ENCODE measurements around the gene HMGA1. TPM values are rescaled to one million over a fixed set of nuclear protein-coding genes. Genes with fewer than 3 reads are reported as not detected.

The HMGA1 gene
- total and polyA plus RNA-seq, 2 of the 13 experiments (the other 11 are each of a cell fraction or from before 2014, with no cell fraction given), result 117 to 145 TPM

DNA sequence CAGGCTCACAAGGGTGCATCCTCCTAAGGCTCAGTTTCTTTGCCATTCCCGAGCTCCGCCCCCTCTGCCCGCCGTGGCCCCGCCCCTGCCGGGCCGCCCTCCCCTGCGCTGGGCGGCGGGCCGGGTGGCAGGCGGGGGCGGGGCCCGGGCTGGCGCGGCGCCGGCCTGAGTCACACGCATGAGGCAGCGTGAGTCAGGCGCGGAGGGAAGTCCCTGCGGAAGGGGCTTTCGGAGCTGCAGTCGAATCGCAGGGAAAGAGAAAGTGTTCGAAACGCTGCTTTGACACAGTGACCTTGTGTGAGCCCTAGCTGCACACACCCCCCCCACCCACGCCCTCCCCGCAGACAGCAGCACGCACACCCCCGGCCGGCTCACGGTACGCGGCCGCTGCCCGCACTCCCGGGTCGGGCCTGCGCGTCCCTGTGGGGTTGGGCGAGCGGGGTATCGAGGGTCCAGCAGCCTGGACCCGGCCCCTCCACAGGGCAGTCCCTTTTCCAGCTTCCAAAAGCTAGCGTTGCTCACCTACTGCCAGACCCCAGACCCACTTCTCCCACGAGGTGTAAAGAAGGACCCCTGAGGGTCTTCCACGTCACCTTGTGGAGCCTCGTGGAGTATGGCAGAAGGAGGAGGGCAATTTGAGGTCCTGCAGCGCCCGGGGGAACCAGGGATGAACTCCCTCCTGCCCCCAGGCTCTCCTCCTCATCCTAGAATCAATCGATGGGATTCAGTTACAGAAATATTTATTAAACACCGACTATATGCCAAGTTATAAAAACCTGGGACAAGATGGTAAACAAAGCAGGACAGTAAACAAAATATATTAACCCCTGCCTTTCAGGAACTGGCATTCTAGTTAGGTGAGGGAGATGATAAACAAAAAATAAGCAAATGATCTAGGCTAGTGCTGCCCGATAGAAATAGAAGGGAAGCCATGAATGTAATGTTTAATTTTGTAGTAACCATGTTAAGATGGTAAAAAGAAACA lies 12.4 kb upstream of the HMGA1 start (continued):
- TF ChIP-seq, protein P1, sequence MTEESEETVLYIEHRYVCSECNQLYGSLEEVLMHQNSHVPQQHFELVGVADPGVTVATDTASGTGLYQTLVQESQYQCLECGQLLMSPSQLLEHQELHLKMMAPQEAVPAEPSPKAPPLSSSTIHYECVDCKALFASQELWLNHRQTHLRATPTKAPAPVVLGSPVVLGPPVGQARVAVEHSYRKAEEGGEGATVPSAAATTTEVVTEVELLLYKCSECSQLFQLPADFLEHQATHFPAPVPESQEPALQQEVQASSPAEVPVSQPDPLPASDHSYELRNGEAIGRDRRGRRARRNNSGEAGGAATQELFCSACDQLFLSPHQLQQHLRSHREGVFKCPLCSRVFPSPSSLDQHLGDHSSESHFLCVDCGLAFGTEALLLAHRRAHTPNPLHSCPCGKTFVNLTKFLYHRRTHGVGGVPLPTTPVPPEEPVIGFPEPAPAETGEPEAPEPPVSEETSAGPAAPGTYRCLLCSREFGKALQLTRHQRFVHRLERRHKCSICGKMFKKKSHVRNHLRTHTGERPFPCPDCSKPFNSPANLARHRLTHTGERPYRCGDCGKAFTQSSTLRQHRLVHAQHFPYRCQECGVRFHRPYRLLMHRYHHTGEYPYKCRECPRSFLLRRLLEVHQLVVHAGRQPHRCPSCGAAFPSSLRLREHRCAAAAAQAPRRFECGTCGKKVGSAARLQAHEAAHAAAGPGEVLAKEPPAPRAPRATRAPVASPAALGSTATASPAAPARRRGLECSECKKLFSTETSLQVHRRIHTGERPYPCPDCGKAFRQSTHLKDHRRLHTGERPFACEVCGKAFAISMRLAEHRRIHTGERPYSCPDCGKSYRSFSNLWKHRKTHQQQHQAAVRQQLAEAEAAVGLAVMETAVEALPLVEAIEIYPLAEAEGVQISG (CRISPR knock-in tag; IDR thresholded peaks at IDR 0.05), result peak; percentile 30; the same call in 1 of the 2 replicates
- no peak for TF ChIP-seq NCOA2 (CRISPR knock-in tag; IDR thresholded peaks at IDR 0.05)
- no peak for TF ChIP-seq ZNF749 (CRISPR knock-in tag; IDR thresholded peaks at IDR 0.05; ENCODE audit: borderline replicate concordance)
- peak; percentile 59; the same call in 1 of the 2 replicates for TF ChIP-seq NFATC3 (CRISPR knock-in tag; IDR thresholded peaks at IDR 0.05)
- TF ChIP-seq REXO4 (CRISPR knock-in tag; IDR thresholded peaks at IDR 0.05; ENCODE audit: borderline replicate concordance), result no peak
- TF ChIP-seq, protein P2, sequence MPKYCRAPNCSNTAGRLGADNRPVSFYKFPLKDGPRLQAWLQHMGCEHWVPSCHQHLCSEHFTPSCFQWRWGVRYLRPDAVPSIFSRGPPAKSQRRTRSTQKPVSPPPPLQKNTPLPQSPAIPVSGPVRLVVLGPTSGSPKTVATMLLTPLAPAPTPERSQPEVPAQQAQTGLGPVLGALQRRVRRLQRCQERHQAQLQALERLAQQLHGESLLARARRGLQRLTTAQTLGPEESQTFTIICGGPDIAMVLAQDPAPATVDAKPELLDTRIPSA (CRISPR knock-in tag; IDR thresholded peaks at IDR 0.05; ENCODE audit: borderline replicate concordance), result no peak
- 0 out of 2 replicates have a peak, but pooled peaks have one; percentile 38 for TF ChIP-seq HIVEP1 (CRISPR knock-in tag; IDR thresholded peaks at IDR 0.05)
- TF ChIP-seq ZNF484 (CRISPR knock-in tag; IDR thresholded peaks at IDR 0.05; ENCODE audit: borderline replicate concordance, low read depth), result no peak
- no peak for TF ChIP-seq ZNF138 (CRISPR knock-in tag; IDR thresholded peaks at IDR 0.05; ENCODE audit: low read depth)
- 0 out of 4 replicates have a peak, but pooled peaks of 1 of the 2 experiments have one; percentile 15 for TF ChIP-seq KLF16 (CRISPR knock-in tag; IDR thresholded peaks at IDR 0.05)
- TF ChIP-seq, protein P3, sequence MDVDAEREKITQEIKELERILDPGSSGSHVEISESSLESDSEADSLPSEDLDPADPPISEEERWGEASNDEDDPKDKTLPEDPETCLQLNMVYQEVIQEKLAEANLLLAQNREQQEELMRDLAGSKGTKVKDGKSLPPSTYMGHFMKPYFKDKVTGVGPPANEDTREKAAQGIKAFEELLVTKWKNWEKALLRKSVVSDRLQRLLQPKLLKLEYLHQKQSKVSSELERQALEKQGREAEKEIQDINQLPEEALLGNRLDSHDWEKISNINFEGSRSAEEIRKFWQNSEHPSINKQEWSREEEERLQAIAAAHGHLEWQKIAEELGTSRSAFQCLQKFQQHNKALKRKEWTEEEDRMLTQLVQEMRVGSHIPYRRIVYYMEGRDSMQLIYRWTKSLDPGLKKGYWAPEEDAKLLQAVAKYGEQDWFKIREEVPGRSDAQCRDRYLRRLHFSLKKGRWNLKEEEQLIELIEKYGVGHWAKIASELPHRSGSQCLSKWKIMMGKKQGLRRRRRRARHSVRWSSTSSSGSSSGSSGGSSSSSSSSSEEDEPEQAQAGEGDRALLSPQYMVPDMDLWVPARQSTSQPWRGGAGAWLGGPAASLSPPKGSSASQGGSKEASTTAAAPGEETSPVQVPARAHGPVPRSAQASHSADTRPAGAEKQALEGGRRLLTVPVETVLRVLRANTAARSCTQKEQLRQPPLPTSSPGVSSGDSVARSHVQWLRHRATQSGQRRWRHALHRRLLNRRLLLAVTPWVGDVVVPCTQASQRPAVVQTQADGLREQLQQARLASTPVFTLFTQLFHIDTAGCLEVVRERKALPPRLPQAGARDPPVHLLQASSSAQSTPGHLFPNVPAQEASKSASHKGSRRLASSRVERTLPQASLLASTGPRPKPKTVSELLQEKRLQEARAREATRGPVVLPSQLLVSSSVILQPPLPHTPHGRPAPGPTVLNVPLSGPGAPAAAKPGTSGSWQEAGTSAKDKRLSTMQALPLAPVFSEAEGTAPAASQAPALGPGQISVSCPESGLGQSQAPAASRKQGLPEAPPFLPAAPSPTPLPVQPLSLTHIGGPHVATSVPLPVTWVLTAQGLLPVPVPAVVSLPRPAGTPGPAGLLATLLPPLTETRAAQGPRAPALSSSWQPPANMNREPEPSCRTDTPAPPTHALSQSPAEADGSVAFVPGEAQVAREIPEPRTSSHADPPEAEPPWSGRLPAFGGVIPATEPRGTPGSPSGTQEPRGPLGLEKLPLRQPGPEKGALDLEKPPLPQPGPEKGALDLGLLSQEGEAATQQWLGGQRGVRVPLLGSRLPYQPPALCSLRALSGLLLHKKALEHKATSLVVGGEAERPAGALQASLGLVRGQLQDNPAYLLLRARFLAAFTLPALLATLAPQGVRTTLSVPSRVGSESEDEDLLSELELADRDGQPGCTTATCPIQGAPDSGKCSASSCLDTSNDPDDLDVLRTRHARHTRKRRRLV (CRISPR knock-in tag; IDR thresholded peaks at IDR 0.05), result no peak
- TF ChIP-seq, protein P4, sequence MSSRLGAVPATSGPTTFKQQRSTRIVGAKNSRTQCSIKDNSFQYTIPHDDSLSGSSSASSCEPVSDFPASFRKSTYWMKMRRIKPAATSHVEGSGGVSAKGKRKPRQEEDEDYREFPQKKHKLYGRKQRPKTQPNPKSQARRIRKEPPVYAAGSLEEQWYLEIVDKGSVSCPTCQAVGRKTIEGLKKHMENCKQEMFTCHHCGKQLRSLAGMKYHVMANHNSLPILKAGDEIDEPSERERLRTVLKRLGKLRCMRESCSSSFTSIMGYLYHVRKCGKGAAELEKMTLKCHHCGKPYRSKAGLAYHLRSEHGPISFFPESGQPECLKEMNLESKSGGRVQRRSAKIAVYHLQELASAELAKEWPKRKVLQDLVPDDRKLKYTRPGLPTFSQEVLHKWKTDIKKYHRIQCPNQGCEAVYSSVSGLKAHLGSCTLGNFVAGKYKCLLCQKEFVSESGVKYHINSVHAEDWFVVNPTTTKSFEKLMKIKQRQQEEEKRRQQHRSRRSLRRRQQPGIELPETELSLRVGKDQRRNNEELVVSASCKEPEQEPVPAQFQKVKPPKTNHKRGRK (CRISPR knock-in tag; IDR thresholded peaks at IDR 0.05), result no peak

Data from HepG2 (cell line).